IMR-90 (cell line): Measurements from ENCODE around the gene OR13J1. TPM values are rescaled to one million over a fixed set of nuclear protein-coding genes. Genes with fewer than 3 reads are reported as not detected.

Experiments
- ATAC-seq: fragments of 200-7000 bp; cut with Tn5 transposase; 2 replicates; pipeline ENCODE4 v1.9.1; 2020; ENCODE audit warnings: low read depth, mild to moderate bottlenecking, moderate library complexity
- BruUV-seq: library from RNA; stranded (reverse); fragments of 400-500 nt; replicated peaks from 2 replicates; lab custom pipeline; 2021; lab: Mats Ljungman, UMichigan
- CTCF ChIA-PET: fragments of 300-600 bp; formaldehyde crosslinking; extraction: SDS; loops from one replicate; lab custom pipeline; 2021; ENCODE audit warnings: antibody characterized with exemption; lab: Yijun Ruan, JAX
- POLR2A ChIA-PET: fragments of 300-600 bp; sonication (Branson Sonifier 250); formaldehyde crosslinking; loops from one replicate; lab custom pipeline; 2022; ENCODE audit warnings: antibody characterized with exemption; ENCODE audit not compliant: unreplicated experiment; lab: Charles Lee
- DNase-seq: peaks from one replicate; pipeline ENCODE4 v3.0.0; 2013
- H2AFZ ChIP-seq: replicated peaks from 2 replicates; pipeline ENCODE3; 2013; ENCODE audit warnings: low read length, mild to moderate bottlenecking; ENCODE audit not compliant: poor library complexity
- H2AK5ac ChIP-seq: 2 replicates; pipeline ENCODE4 v1.6.1; 2013; ENCODE audit warnings: low read depth, low read length, inconsistent platforms
- H2AK9ac ChIP-seq: replicated peaks from 2 replicates; pipeline ENCODE3; 2013; ENCODE audit warnings: mild to moderate bottlenecking, low read depth, low read length, moderate library complexity; ENCODE audit not compliant: poor library complexity
- H2BK120ac ChIP-seq: 2 replicates; pipeline ENCODE4 v1.6.1; 2013; ENCODE audit warnings: low read depth, low read length, inconsistent platforms
- H2BK15ac ChIP-seq: 3 replicates; pipeline ENCODE4 v1.6.1; 2013; ENCODE audit warnings: low read depth, low read length, inconsistent platforms
- H2BK20ac ChIP-seq: 2 replicates; pipeline ENCODE4 v1.6.1; 2013; ENCODE audit warnings: low read depth, mild to moderate bottlenecking, inconsistent platforms, low read length, moderate library complexity
- H2BK5ac ChIP-seq: 2 replicates; pipeline ENCODE4 v1.6.1; 2013; ENCODE audit warnings: mild to moderate bottlenecking, low read depth, low read length, inconsistent platforms; ENCODE audit not compliant: poor library complexity, severe bottlenecking
- H3K14ac ChIP-seq: replicated peaks from 2 replicates; pipeline ENCODE4 v1.6.1; 2013; ENCODE audit warnings: low read depth, low read length, inconsistent platforms
- H3K18ac ChIP-seq: 2 replicates; pipeline ENCODE4 v1.6.1; 2013; ENCODE audit warnings: low read depth, low read length, control low read depth
- H3K23ac ChIP-seq: 2 replicates; pipeline ENCODE4 v1.6.1; 2013; ENCODE audit warnings: low read depth, low read length, inconsistent platforms
- H3K27ac ChIP-seq: 2 replicates; pipeline ENCODE4 v1.5.1; 2013; ENCODE audit warnings: mild to moderate bottlenecking, control low read depth, low read length; ENCODE audit not compliant: insufficient read depth
- H3K27me3 ChIP-seq: 2 replicates; pipeline ENCODE4 v1.6.1; 2013; ENCODE audit warnings: low read length; ENCODE audit not compliant: control insufficient read depth, insufficient read depth
- H3K36me3 ChIP-seq: 2 replicates; pipeline ENCODE4 v1.6.1; 2013; ENCODE audit warnings: low read length, mixed read lengths; ENCODE audit not compliant: control insufficient read depth, insufficient read depth
- H3K4ac ChIP-seq: 2 replicates; pipeline ENCODE4 v1.6.1; 2013; ENCODE audit warnings: low read depth, low read length, inconsistent platforms
- H3K4me1 ChIP-seq: 2 replicates; pipeline ENCODE4 v1.6.1; 2013; ENCODE audit warnings: low read length, mixed read lengths; ENCODE audit not compliant: control insufficient read depth, insufficient read depth
- H3K4me2 ChIP-seq: 2 replicates; pipeline ENCODE4 v1.6.1; 2013; ENCODE audit warnings: low read depth, mild to moderate bottlenecking, control low read depth, low read length, moderate library complexity
- H3K4me3 ChIP-seq: 2 replicates; pipeline ENCODE4 v1.5.1; 2013; ENCODE audit warnings: low read depth, mild to moderate bottlenecking, control low read depth, low read length, moderate library complexity; ENCODE audit not compliant: insufficient read depth
- H3K56ac ChIP-seq: 2 replicates; pipeline ENCODE4 v1.6.1; 2013; ENCODE audit warnings: low read length, inconsistent platforms; ENCODE audit not compliant: insufficient read depth; ENCODE audit errors: extremely low read depth
- H3K79me1 ChIP-seq, 2 experiments: 2 replicates each; pipeline ENCODE4 v1.6.1; 2013; ENCODE audit warnings: low read length in 2 of 2, inconsistent platforms in 1 of 2, low read depth in 1 of 2
- H3K9ac ChIP-seq: 2 replicates; pipeline ENCODE4 v1.6.1; 2013; ENCODE audit warnings: low read depth, low read length, control low read depth
- H3K9me1 ChIP-seq: 2 replicates; pipeline ENCODE4 v1.6.1; 2013; ENCODE audit warnings: low read length, inconsistent platforms; ENCODE audit not compliant: insufficient read depth
- H3K9me3 ChIP-seq: 2 replicates; pipeline ENCODE4 v1.6.1; 2013; ENCODE audit warnings: low read length; ENCODE audit not compliant: control insufficient read depth, insufficient read depth
- H4K20me1 ChIP-seq: 2 replicates; pipeline ENCODE4 v1.6.1; 2013; ENCODE audit warnings: low read length, inconsistent platforms; ENCODE audit not compliant: insufficient read depth
- H4K5ac ChIP-seq: 2 replicates; pipeline ENCODE4 v1.6.1; 2013; ENCODE audit warnings: mild to moderate bottlenecking, low read depth, low read length, control low read depth
- H4K8ac ChIP-seq, 2 experiments: 2 replicates each; pipeline ENCODE4 v1.6.1; 2013; ENCODE audit warnings: low read depth in 2 of 2, low read length in 2 of 2, control low read depth in 1 of 2, inconsistent platforms in 1 of 2
- H4K91ac ChIP-seq: 2 replicates; pipeline ENCODE4 v1.6.1; 2013; ENCODE audit warnings: low read depth, low read length, inconsistent platforms; ENCODE audit not compliant: insufficient read depth
- BHLHE40 ChIP-seq: fragments of 150-350 bp; IDR thresholded peaks from 2 replicates; pipeline ENCODE4 v1.6.1; 2016; ENCODE audit warnings: mild to moderate bottlenecking, low read depth, low read length
- CEBPB ChIP-seq: IDR thresholded peaks from 2 replicates; pipeline ENCODE4 v1.6.1; 2012; ENCODE audit warnings: low read depth, low read length, improper control_type of control experiment
- CHD1 ChIP-seq: IDR thresholded peaks from 2 replicates; pipeline ENCODE4 v1.6.1; 2012; ENCODE audit warnings: low read depth, low read length, improper control_type of control experiment
- FOS ChIP-seq: fragments of 150-350 bp; IDR thresholded peaks from 2 replicates; pipeline ENCODE4 v1.6.1; 2016; ENCODE audit warnings: low read depth, low read length
- MAFK ChIP-seq: IDR thresholded peaks from 2 replicates; pipeline ENCODE4 v1.6.1; 2012; ENCODE audit warnings: low read depth, low read length, improper control_type of control experiment
- MAZ ChIP-seq: IDR thresholded peaks from 2 replicates; pipeline ENCODE4 v1.6.1; 2012; ENCODE audit warnings: low read depth, mild to moderate bottlenecking, low read length, improper control_type of control experiment, moderate library complexity, borderline replicate concordance
- MXI1 ChIP-seq: IDR thresholded peaks from 2 replicates; pipeline ENCODE4 v1.6.1; 2012; ENCODE audit warnings: low read depth, mild to moderate bottlenecking, low read length, moderate library complexity, borderline replicate concordance
- NFE2L2 ChIP-seq: fragments of 150-350 bp; IDR thresholded peaks from 2 replicates; pipeline ENCODE4 v1.6.1; 2016; ENCODE audit warnings: low read depth, mild to moderate bottlenecking, low read length
- POLR2A ChIP-seq: IDR thresholded peaks from 2 replicates; pipeline ENCODE4 v1.6.1; 2012; ENCODE audit warnings: mild to moderate bottlenecking, low read depth, low read length
- RAD21 ChIP-seq: IDR thresholded peaks from 2 replicates; pipeline ENCODE4 v1.6.1; 2012; ENCODE audit warnings: low read length, improper control_type of control experiment
- RCOR1 ChIP-seq: IDR thresholded peaks from 2 replicates; pipeline ENCODE4 v1.6.1; 2012; ENCODE audit warnings: mild to moderate bottlenecking, low read length, improper control_type of control experiment; ENCODE audit not compliant: insufficient replicate concordance
- RFX5 ChIP-seq: IDR thresholded peaks from 2 replicates; pipeline ENCODE4 v1.8.0; 2012; ENCODE audit warnings: low read depth, mild to moderate bottlenecking, low read length, moderate library complexity
- SMC3 ChIP-seq: fragments of 150-350 bp; IDR thresholded peaks from 2 replicates; pipeline ENCODE4 v1.6.1; 2016; ENCODE audit warnings: low read depth, mild to moderate bottlenecking, antibody characterized with exemption, low read length, moderate library complexity
- WGBS, 2 experiments: methylation state at CpG; one replicate each; pipeline versions ENCODE4 v1.1.5 to v1.1.7; 2013; ENCODE audit warnings: missing lambda C conversion rate in 2 of 2; ENCODE audit not compliant: insufficient read length in 1 of 2; ENCODE audit errors: extremely low coverage in 2 of 2; 5-methylcytosine and 5-hydroxymethylcytosine counted together
- dilution Hi-C: fragments of 300-500 bp; cut with HindIII; formaldehyde crosslinking; loops from one replicate; pipeline ENCODE4 v1.14.3; 2018; ENCODE audit warnings: low sequenced_read_pairs; ENCODE audit not compliant: unreplicated experiment
- in situ Hi-C: fragments of 300-500 bp; cut with MboI; formaldehyde crosslinking; loops from 3 replicates; pipeline ENCODE4 v1.14.3; 2019; ENCODE audit warnings: low sequenced_read_pairs, inconsistent platforms, mixed read lengths
- intact Hi-C: fragments of 100-400 bp; cut with micrococcal nuclease; formaldehyde crosslinking; loops from 2 replicates; pipeline ENCODE4 v1.10.0; 2022
- polyA plus RNA-seq, 3 experiments: library from polyadenylated mRNA; depleted of rRNA; stranded (reverse); fragments of >200 nt; gene quantifications; 2 replicates each; pipeline ENCODE4 v1.2.3, GENCODE V29; 2012; ENCODE audit warnings: low replicate concordance in 1 of 3
- total RNA-seq: library from RNA; depleted of rRNA; stranded (reverse); fragments of >200 nt; gene quantifications from 2 replicates; pipeline ENCODE4 v1.2.3, GENCODE V29; 2012
- TF ChIP-seq, protein P1 (sequence below): conservative IDR thresholded peaks from 2 replicates; pipeline ENCODE4 v1.5.1; 2012; ENCODE audit warnings: mild to moderate bottlenecking, low read depth, low read length, improper control_type of control experiment
- TF ChIP-seq, protein P2 (sequence below): fragments of 150-350 bp; IDR thresholded peaks from 2 replicates; pipeline ENCODE4 v1.6.1; 2017; ENCODE audit warnings: mild to moderate bottlenecking, antibody characterized with exemption, low read length, low read depth
- TF ChIP-seq, protein P3 (sequence below): fragments of 150-350 bp; IDR thresholded peaks from 2 replicates; pipeline ENCODE4 v1.6.1; 2016; ENCODE audit warnings: low read depth, mild to moderate bottlenecking, low read length, moderate library complexity, borderline replicate concordance

OR13J1 gene
- total and polyA plus RNA-seq, 2 of the 4 experiments (the other 2 are of a cell fraction), result not detected

- Histone ChIP-seq H4K20me1 (no peaks in the 10 kb centered on the region), H3K9ac (no peak overlapping the region), H3K9me1 (peaks cover 26% of the 10 kb centered on the region), H4K5ac (no peak overlapping the region; the same call in 1 of the 2 replicates), H3K4me1 (peaks cover 42% of the 10 kb centered on the region), H4K91ac (peak overlapping the region; percentile 97), H3K18ac (no peak overlapping the region), H3K4me3 (no peak overlapping the region), H3K4ac (peak overlapping the region; percentile 96), H2BK5ac (no peak overlapping the region), H3K14ac (peak overlapping the region; percentile 69), H3K27me3 (no peaks in the 10 kb centered on the region), H2AK5ac (peak overlapping the region; percentile 87), H2BK20ac (peak overlapping the region; percentile 96), H3K23ac (no peak overlapping the region; the same call in 1 of the 2 replicates), H3K36me3 (no peaks in the 10 kb centered on the region), H2AFZ (peak overlapping the region; percentile 37), H3K4me2 (no peak overlapping the region), H3K27ac (no peak overlapping the region), H2BK120ac (peak overlapping the region; percentile 94), H3K56ac (no peak overlapping the region), H3K9me3 (no peaks in the 10 kb centered on the region), H2AK9ac (no peak overlapping the region), H2BK15ac (peak overlapping the region; percentile 79; the same call in 2 of the 3 replicates), H4K8ac (peak overlapping the region in 1 of 2 experiments; percentile 94; a peak in 2 of 4 replicates), H3K79me1 (peaks cover 0 to 22% of the 10 kb centered on the region in 2 experiments; a peak in 2 of 4 replicates)
- in situ Hi-C loops, result loop anchor here (5.0 kb wide), 1 partner anchor 43 kb away; no protein-coding TSS in a partner anchor
- dilution Hi-C loops, result no loop called here
- ChIA-PET POLR2A (no interaction called here), CTCF (interaction anchor here (1.4 to 4.1 kb wide), 3 partner anchors 22 to 114 kb away, joined by 3 to 21 read pairs (median 3); no protein-coding TSS in a partner anchor)
- BruUV-seq, result no TSS peak
- DNase-seq, result no peak
- TF ChIP-seq BHLHE40 (no peak), RCOR1 (no peak), POLR2A (no peak), MXI1 (no peak), RFX5 (no peak), FOS (no peak), MAZ (no peak), SMC3 (no peak), NFE2L2 (no peak), CHD1 (no peak), MAFK (no peak), CEBPB (no peak), RAD21 (no peak)
- TF ChIP-seq, protein P1, sequence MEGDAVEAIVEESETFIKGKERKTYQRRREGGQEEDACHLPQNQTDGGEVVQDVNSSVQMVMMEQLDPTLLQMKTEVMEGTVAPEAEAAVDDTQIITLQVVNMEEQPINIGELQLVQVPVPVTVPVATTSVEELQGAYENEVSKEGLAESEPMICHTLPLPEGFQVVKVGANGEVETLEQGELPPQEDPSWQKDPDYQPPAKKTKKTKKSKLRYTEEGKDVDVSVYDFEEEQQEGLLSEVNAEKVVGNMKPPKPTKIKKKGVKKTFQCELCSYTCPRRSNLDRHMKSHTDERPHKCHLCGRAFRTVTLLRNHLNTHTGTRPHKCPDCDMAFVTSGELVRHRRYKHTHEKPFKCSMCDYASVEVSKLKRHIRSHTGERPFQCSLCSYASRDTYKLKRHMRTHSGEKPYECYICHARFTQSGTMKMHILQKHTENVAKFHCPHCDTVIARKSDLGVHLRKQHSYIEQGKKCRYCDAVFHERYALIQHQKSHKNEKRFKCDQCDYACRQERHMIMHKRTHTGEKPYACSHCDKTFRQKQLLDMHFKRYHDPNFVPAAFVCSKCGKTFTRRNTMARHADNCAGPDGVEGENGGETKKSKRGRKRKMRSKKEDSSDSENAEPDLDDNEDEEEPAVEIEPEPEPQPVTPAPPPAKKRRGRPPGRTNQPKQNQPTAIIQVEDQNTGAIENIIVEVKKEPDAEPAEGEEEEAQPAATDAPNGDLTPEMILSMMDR, result no peak
- TF ChIP-seq, protein P2, sequence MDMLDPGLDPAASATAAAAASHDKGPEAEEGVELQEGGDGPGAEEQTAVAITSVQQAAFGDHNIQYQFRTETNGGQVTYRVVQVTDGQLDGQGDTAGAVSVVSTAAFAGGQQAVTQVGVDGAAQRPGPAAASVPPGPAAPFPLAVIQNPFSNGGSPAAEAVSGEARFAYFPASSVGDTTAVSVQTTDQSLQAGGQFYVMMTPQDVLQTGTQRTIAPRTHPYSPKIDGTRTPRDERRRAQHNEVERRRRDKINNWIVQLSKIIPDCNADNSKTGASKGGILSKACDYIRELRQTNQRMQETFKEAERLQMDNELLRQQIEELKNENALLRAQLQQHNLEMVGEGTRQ, result no peak
- TF ChIP-seq, protein P3, sequence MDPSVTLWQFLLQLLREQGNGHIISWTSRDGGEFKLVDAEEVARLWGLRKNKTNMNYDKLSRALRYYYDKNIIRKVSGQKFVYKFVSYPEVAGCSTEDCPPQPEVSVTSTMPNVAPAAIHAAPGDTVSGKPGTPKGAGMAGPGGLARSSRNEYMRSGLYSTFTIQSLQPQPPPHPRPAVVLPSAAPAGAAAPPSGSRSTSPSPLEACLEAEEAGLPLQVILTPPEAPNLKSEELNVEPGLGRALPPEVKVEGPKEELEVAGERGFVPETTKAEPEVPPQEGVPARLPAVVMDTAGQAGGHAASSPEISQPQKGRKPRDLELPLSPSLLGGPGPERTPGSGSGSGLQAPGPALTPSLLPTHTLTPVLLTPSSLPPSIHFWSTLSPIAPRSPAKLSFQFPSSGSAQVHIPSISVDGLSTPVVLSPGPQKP, result no peak
- no peak for ATAC-seq
- no CpG with 5 or more reads among the region's 8 CpGs for WGBS, 2 experiments
- intact Hi-C loops, result no loop called here
Observed at GRCh38 chr9:35904338-35904737, 34.1 kb upstream of the OR13J1 start.
